Sciatic nerve (tissue), 2 donors: ENCODE measurements around the gene MCUB. TPM values are rescaled to one million over a fixed set of nuclear protein-coding genes. Genes with fewer than 3 reads are reported as not detected.

ENCODE experiments used
- ATAC-seq: fragments of 200-7000 bp; cut with Tn5 transposase; one replicate; pipeline ENCODE4 v1.9.1; 2020; ENCODE audit warnings: mild to moderate bottlenecking, moderate library complexity
- DNase-seq: peaks from one replicate; pipeline ENCODE4 v3.0.0-alpha.2; 2020; ENCODE audit warnings: low spot score
- intact Hi-C: fragments of 100-400 bp; cut with DNase I; formaldehyde crosslinking; loops from one replicate; pipeline ENCODE4 v1.14.2; 2022
- total RNA-seq: library from RNA; stranded (reverse); fragmentation: NEBNext Ultra II Directional; extraction: Animal tissue kit (Norgen Biotek cat#: 25700); gene quantifications from one replicate; pipeline ENCODE4 v1.2.1, GENCODE V29; 2021
- donor health status: DM: no; HTN: no; CAD: no.
- donor health status: DM: no; HTN: no; CAD: no.

The MCUB gene
- total RNA-seq, 1 donor from 2014 or later: 23.0 TPM

GRCh38 chr4:109614015-109614414, 54.0 kb downstream of the MCUB start:
- no peak for ATAC-seq

DNA sequence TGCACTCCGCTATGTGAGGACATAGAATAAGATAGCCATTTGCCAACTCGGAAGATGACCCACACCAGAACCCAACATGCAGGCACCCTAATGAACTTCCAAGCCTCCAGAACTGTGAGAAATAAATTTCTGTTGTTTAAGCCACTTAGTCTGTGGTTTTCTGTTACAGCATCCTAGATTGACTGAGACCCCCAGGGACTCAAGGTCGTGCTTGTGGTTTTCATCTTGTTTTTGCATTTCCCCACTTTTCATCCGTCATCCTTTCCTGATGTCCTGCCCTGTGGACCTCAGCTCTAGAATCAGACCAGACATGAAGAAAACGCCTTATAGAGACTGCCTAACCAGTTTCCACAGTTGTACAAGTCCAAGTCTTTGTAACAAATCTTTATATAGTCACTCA, 54.4 kb downstream of the MCUB start:
- no peak for DNase-seq
- no peak for ATAC-seq
- intact Hi-C loops: loop anchor here (5.0 kb wide), 1 partner anchor 1762 kb away; no protein-coding TSS in a partner anchor

More at GRCh38 chr4:109614015-109614414, 54.0 kb downstream of the MCUB start:
- intact Hi-C loops: loop anchor here (5.0 kb wide), 1 partner anchor 1762 kb away; no protein-coding TSS in a partner anchor
- DNase-seq: no peak

DNA sequence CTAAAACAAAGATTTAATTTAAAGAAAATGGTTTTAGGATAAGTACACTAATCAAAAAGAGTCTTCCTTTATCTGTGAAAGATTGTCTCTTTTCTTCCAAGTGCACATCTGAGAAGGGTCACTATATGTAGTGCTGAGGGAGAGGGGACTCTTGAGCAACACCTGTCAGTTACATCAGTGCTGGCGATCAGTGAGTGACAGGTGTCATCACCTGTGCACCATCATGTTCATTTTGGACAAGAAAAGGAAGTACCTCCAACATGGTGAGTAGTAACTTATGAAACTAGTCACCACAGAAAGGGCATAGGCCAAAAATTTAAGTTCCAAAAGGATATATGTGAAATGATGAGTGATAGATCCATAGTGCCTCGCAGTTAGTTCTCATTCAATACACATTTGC, 55.7 kb downstream of the MCUB start:
- intact Hi-C loops: no loop called here
- DNase-seq (no peak), ATAC-seq (no peak)

DNA sequence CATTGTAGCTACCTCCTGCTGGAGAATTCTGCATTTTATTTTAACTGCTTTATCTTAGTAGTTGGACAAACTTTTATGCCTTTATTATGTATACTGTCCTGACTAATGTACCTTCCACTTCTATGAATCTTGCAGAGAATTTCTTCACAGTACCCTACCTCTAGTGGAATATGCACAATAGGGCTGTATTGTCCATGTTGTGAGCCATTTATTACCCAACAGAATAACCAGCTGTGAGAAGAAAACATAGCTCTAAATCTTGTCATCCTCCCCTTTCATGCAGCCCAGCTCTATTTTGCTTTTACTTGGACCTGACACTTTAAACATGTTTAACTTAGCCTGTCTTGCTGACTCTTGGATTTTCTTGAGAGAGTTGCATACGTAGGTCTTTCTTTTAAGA, 56.2 kb downstream of the MCUB start:
- ATAC-seq (no peak), DNase-seq (no peak)

GRCh38 chr4:109622626-109623025, 62.6 kb downstream of the MCUB start:
- ATAC-seq (no peak), DNase-seq (no peak)
- intact Hi-C loops: no loop called here

More for the DNA sequence above, 56.2 kb downstream of the MCUB start:
- intact Hi-C loops: no loop called here

DNA sequence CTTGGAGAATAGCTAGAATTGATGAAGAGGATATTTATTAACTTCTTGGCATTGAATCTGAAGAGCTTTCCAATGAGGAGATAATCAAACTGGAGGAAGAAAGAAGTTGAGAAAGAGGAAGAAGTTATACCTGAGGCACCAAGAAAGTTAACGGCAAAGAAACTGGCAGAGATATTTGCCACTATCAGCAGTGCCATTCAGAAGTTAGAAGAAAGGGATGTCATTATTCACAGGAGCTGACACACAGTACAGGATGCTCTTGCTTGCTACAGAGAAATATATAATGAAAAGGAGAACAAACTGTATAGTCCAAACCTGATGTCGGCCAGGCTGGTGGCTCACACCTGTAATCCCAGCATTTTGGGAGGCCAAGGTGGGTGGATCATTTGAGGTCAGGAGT, 64.5 kb downstream of the MCUB start:
- ATAC-seq (no peak), DNase-seq (no peak)
- intact Hi-C loops: no loop called here

DNA sequence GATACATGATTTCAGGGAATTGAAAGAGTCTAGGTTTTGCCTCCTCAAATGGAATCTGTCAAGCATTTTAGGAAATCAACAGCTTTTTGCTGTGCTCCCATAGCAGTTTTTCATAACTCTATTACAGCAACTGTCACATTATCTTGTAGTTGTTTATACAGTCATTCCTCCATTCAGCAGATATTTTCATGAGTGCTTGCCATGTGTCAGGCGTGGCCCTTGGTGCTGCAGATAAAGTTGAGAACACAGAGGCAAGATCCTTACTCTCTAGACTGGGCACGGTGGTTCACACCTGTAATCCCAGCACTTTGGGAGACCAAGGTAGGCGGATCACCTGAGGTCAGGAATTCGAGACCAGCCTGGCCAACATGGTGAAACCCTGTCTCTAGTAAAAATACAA, 67.3 kb downstream of the MCUB start:
- intact Hi-C loops: no loop called here
- no peak for DNase-seq

GRCh38 chr4:109629775-109630174, 69.7 kb downstream of the MCUB start:
- ATAC-seq: no peak
- intact Hi-C loops: no loop called here
- no peak for DNase-seq

More for the DNA sequence above, 67.3 kb downstream of the MCUB start:
- ATAC-seq: no peak

GRCh38 chr4:109631532-109632108, 71.6 kb downstream of the MCUB start:
- DNase-seq (no peak), ATAC-seq (peak; percentile 70)
- intact Hi-C loops: no loop called here

GRCh38 chr4:109640644-109641043, 80.6 kb downstream of the MCUB start:
- DNase-seq (no peak), ATAC-seq (no peak)
- intact Hi-C loops: no loop called here

DNA sequence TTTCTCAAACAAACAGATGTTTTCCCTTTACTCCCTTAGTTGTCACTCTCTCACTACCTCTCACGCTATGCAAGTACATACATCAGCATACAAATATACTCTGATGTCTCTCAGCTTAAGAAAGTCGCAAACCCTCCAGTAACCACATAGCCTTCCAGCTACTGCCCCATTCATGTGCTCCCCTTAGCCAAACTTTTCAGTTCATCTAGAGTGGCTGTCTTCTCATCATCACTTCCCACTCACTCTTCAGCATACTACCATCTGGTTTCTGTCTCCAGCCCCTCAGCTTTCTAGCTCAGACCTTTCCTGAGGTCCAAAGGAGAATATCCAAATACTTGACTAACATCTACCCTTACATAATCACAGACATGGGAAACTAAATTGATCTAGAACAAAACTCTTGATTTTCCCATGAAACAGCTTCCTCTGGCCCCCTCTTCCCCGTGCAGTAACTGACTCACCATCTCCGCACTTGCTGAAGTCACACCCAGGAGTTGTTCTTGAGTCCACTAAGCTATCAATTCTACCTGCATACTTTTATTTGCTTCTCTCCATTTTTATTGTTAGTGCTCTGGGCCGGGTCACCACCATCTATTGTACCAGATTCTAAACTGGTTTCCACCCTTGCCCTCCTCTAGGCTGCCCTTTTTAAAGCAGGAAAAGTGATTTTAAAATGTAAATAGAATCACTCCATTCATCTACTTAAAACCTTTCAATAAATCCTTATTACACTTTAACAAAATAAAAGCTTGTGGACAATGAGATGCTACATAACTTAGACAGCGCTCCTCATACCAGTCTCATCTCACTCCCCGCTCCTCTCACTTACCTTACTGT, 86.0 kb downstream of the MCUB start:
- intact Hi-C loops: no loop called here
- ATAC-seq (no peak), DNase-seq (no peak)

DNA sequence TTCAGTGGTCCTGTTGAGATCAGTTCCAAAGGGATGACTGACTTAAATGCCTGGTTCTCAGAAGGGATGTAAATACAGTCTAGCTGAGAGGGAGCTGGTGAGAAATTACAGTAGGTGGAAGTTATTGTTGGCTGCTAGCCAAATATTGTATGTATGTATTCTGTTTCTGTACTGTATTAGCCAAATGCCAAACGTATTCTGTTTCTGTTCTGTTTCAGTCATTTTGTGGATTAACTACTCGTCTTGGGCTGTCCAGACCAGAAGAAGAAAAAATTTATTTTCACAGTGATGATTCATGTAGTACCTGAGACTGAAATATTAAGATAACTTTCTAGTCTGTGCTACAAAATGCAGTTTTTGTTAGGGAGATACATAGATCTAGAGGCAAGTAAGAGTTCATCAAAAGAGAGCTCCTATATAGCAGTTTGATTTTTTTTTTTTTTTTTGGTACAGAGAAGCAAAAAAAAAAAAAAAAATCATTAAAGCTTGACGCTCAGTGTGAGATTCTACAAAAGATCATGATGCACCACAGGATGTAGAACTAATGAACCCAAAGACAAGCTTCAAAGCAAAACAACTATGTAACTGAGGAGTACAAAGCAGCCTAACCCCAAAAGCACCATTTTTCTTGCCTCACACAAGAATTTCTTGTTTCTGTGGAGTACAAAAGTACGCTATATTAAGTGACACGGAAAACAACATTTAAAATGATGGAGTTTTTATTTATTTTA, 88.4 kb downstream of the MCUB start:
- DNase-seq: no peak
- intact Hi-C loops: no loop called here
- no peak for ATAC-seq

DNA sequence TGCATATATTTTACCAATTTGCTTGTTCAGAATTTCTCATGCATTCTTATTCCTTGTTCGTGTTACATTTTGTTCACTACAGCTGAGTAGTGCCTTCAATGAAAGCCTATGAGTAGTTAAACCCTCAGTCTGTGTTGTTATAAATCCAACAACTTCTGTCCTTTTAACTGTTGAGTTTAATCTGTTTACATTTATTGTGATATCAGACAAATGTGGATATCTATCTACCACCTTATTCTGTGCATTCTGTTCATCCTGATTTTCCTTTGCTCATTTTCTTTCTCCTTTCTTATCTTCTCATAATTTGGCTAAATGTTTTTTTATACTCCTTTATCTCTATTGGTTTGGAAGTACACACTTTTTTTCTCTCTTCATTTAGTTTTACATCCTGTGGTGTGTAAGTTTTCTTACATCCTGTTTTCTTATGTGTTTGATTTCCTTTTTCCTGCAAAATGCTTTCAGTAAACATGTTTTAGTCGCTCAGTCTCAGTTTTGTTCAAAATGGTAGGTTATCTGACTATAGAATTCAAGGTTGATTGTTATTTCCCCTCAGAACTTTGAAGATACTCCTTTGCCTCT, 89.0 kb downstream of the MCUB start:
- DNase-seq (no peak), ATAC-seq (no peak)
- intact Hi-C loops: no loop called here

GRCh38 chr4:109649872-109650271, 89.8 kb downstream of the MCUB start:
- no peak for DNase-seq
- intact Hi-C loops: no loop called here
- ATAC-seq: no peak

- intact Hi-C loops: no loop called here
- ATAC-seq: no peak
These were observed 95.3 kb downstream of the MCUB start for GRCh38 chr4:109655396-109655795.

GRCh38 chr4:109657854-109658418, 97.9 kb downstream of the MCUB start:
- intact Hi-C loops: no loop called here
- no peak for ATAC-seq
- DNase-seq: no peak

More at GRCh38 chr4:109655396-109655795, 95.3 kb downstream of the MCUB start:
- DNase-seq: no peak

DNA sequence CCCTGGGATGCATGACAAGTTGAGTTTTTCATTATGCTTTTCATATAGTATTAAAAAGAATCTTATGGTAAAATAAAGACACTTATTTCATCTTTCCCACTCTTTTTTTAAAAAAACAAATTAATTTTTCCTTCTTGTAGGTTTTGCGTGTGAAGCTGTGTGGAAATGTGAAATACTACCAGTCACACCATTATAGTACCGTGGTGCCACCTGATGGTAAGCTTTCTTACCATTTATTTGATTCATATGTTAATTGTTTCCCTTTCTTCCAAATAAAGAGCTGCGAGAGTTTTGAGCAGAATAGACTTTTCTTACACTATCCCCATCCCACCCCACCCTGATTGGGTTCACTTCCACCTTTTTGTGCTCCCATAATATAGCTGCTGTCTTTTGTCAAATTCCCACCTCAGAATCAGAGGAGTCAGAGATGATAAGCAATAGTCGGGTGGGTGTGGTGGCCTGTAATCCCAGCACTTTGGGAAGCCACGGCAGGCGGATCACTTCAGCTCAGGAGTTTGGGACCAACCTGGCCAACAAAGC, 98.9 kb downstream of the MCUB start:
- DNase-seq (no peak), ATAC-seq (no peak)
- intact Hi-C loops: no loop called here

GRCh38 chr4:109662116-109662515, 102.1 kb downstream of the MCUB start:
- DNase-seq (no peak), ATAC-seq (no peak)
- intact Hi-C loops: no loop called here

DNA sequence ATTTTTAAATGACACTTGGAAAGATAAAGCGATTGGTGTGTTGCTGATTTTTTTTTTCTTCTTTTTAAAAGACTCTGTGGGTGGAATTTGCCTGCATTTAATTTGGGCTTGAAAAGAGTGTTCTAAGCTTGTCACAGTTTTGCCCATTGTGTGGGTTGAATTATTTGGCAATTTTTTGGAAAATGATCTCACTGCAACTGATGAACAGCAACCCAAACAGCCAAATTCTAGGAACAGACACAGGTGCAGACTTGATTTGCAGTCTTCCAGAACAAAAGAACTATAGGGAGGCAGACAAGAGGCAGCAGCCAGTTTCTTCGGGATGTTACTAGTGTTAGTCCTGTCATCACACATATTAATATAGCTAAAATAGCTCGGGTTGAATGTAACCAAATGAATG, 102.7 kb downstream of the MCUB start:
- ATAC-seq (no peak), DNase-seq (no peak)
- intact Hi-C loops: no loop called here
